HTERT RPE-1 (cell line): ENCODE data around the gene ERCC6L2.

Experiments used
- in situ Hi-C: fragments of 300-500 bp; cut with MboI; formaldehyde crosslinking; loops from 4 replicates; pipeline ENCODE4 v1.14.3; 2020; ENCODE audit warnings: low sequenced_read_pairs

ERCC6L2 gene

GRCh38 chr9:95910770-95911340 is 35.4 kb downstream of the ERCC6L2 start:
- in situ Hi-C loops = no loop called here

- in situ Hi-C loops = no loop called here
These were observed 37.3 kb downstream of the ERCC6L2 start for GRCh38 chr9:95912773-95913172.

- in situ Hi-C loops = no loop called here
These were observed 44.5 kb downstream of the ERCC6L2 start for GRCh38 chr9:95920017-95920416.

GRCh38 chr9:95923794-95924193 is 48.3 kb downstream of the ERCC6L2 start:
- in situ Hi-C loops = no loop called here

GRCh38 chr9:95924987-95925386 is 49.5 kb downstream of the ERCC6L2 start:
- in situ Hi-C loops = no loop called here

GRCh38 chr9:95927271-95928004 is 51.9 kb downstream of the ERCC6L2 start:
- in situ Hi-C loops = no loop called here

- in situ Hi-C loops = no loop called here
These were observed 54.8 kb downstream of the ERCC6L2 start for GRCh38 chr9:95930277-95930676.

- in situ Hi-C loops = no loop called here
These were observed 60.5 kb downstream of the ERCC6L2 start for GRCh38 chr9:95935861-95936578.

GRCh38 chr9:95936579-95937075 is 61.1 kb downstream of the ERCC6L2 start:
- in situ Hi-C loops = no loop called here

GRCh38 chr9:95937131-95937530 is 61.6 kb downstream of the ERCC6L2 start:
- in situ Hi-C loops = no loop called here

- in situ Hi-C loops = no loop called here
These were observed 63.2 kb downstream of the ERCC6L2 start for GRCh38 chr9:95938724-95939123.

- in situ Hi-C loops = no loop called here
These were observed 64.0 kb downstream of the ERCC6L2 start for GRCh38 chr9:95939472-95939871.

GRCh38 chr9:95940265-95940664 is 64.8 kb downstream of the ERCC6L2 start:
- in situ Hi-C loops = no loop called here

- in situ Hi-C loops = no loop called here
These were observed 66.5 kb downstream of the ERCC6L2 start for GRCh38 chr9:95942016-95942415.

GRCh38 chr9:95947118-95947517 is 71.6 kb downstream of the ERCC6L2 start:
- in situ Hi-C loops = no loop called here

- in situ Hi-C loops = no loop called here
These were observed 77.0 kb downstream of the ERCC6L2 start for GRCh38 chr9:95952471-95952870.

GRCh38 chr9:95953986-95954385 is 78.5 kb downstream of the ERCC6L2 start:
- in situ Hi-C loops = no loop called here

GRCh38 chr9:95954940-95955339 is 79.4 kb downstream of the ERCC6L2 start:
- in situ Hi-C loops = no loop called here

- in situ Hi-C loops = no loop called here
These were observed 87.4 kb downstream of the ERCC6L2 start for GRCh38 chr9:95962936-95963335.

- in situ Hi-C loops = no loop called here
These were observed 88.2 kb downstream of the ERCC6L2 start for GRCh38 chr9:95963659-95964058.

- in situ Hi-C loops = no loop called here
These were observed 90.8 kb downstream of the ERCC6L2 start for GRCh38 chr9:95966306-95966705.

GRCh38 chr9:95970317-95970716 is 94.8 kb downstream of the ERCC6L2 start:
- in situ Hi-C loops = no loop called here
